Nephron (organoid): ENCODE measurements around the gene FAM13A.

ENCODE experiments used
- H3K27ac Mint-ChIP-seq, 3 experiments: 2 replicates each; pipeline ENCODE4 v1.8.0; 2020; ENCODE audit warnings: mixed read lengths in 3 of 3, mild to moderate bottlenecking in 2 of 3, moderate library complexity in 1 of 3
- H3K27me3 Mint-ChIP-seq: 2 replicates; pipeline ENCODE4 v1.8.0; 2021; ENCODE audit warnings: low read depth, mild to moderate bottlenecking, moderate library complexity, mixed read lengths
- H3K36me3 Mint-ChIP-seq: 2 replicates; pipeline ENCODE4 v1.8.0; 2020; ENCODE audit warnings: low read depth, mixed read lengths
- H3K4me1 Mint-ChIP-seq: 2 replicates; pipeline ENCODE4 v1.8.0; 2020; ENCODE audit warnings: mixed read lengths
- H3K4me3 Mint-ChIP-seq, 3 experiments: 2 replicates each; pipeline ENCODE4 v1.8.0; 2020; ENCODE audit warnings: mild to moderate bottlenecking in 3 of 3, mixed read lengths in 3 of 3, moderate library complexity in 2 of 3
- H3K9me3 Mint-ChIP-seq: 2 replicates; pipeline ENCODE4 v1.8.0; 2020; ENCODE audit warnings: mixed read lengths
- CTCF ChIP-seq, 3 experiments: fragments of 200-600 bp; sonication (generic); IDR thresholded peaks; one replicate each; pipeline ENCODE4 v1.5.0; 2021; ENCODE audit warnings: antibody characterized with exemption in 3 of 3; ENCODE audit not compliant: unreplicated experiment in 3 of 3

FAM13A gene

GRCh38 chr4:88981556-88981955, 75.4 kb downstream of the FAM13A start:
- Mint-ChIP-seq H3K27me3 (no peaks in the 10 kb centered on the region), H3K4me3 (no peak overlapping the region), H3K36me3 (peaks cover 11% of the 10 kb centered on the region), H3K9me3 (no peaks in the 10 kb centered on the region), H3K27ac (no peak overlapping the region), H3K4me1 (no peaks in the 10 kb centered on the region)
- TF ChIP-seq CTCF (IDR thresholded peaks at IDR 0.05; ENCODE audit: unreplicated experiment in 3 of 3), result no peak

GRCh38 chr4:88979276-88979675, 77.7 kb downstream of the FAM13A start:
- H3K36me3 Mint-ChIP-seq, result peaks cover 15% of the 10 kb centered on the region
- no peak for TF ChIP-seq CTCF (IDR thresholded peaks at IDR 0.05; ENCODE audit: unreplicated experiment in 3 of 3)

GRCh38 chr4:88976775-88977035, 80.3 kb downstream of the FAM13A start:
- TF ChIP-seq CTCF (IDR thresholded peaks at IDR 0.05; ENCODE audit: unreplicated experiment in 3 of 3), result no peak
- peaks cover 25% of the 10 kb centered on the region for H3K36me3 Mint-ChIP-seq
- H3K9me3 Mint-ChIP-seq, result peaks cover 9% of the 10 kb centered on the region
- no peak overlapping the region for H3K27ac Mint-ChIP-seq
- H3K27me3 Mint-ChIP-seq, result no peaks in the 10 kb centered on the region
- peaks cover 9% of the 10 kb centered on the region for H3K4me1 Mint-ChIP-seq
- no peak overlapping the region for H3K4me3 Mint-ChIP-seq

More at GRCh38 chr4:88979276-88979675, 77.7 kb downstream of the FAM13A start:
- H3K27ac Mint-ChIP-seq, result no peak overlapping the region
- H3K9me3 Mint-ChIP-seq, result no peaks in the 10 kb centered on the region
- no peaks in the 10 kb centered on the region for H3K27me3 Mint-ChIP-seq
- no peak overlapping the region for H3K4me3 Mint-ChIP-seq
- H3K4me1 Mint-ChIP-seq, result peaks cover 9% of the 10 kb centered on the region

- no peak for TF ChIP-seq CTCF (IDR thresholded peaks at IDR 0.05; ENCODE audit: unreplicated experiment in 3 of 3)
- Mint-ChIP-seq H3K27ac (peak overlapping the region; percentile 71 to 94 (median 84)), H3K36me3 (peaks cover 25% of the 10 kb centered on the region), H3K4me3 (peak overlapping the region in 2 of 3 experiments; percentile 0 to 2), H3K9me3 (peaks cover 9% of the 10 kb centered on the region), H3K27me3 (no peaks in the 10 kb centered on the region), H3K4me1 (peaks cover 9% of the 10 kb centered on the region)
Measured at GRCh38 chr4:88975958-88976774, 80.8 kb downstream of the FAM13A start.

GRCh38 chr4:88971536-88971935, 85.4 kb downstream of the FAM13A start:
- H3K27me3 Mint-ChIP-seq, result no peaks in the 10 kb centered on the region
- peaks cover 25% of the 10 kb centered on the region for H3K36me3 Mint-ChIP-seq
- H3K9me3 Mint-ChIP-seq, result peaks cover 9% of the 10 kb centered on the region
- no peak for TF ChIP-seq CTCF (IDR thresholded peaks at IDR 0.05; ENCODE audit: unreplicated experiment in 3 of 3)
- H3K27ac Mint-ChIP-seq, result no peak overlapping the region
- H3K4me1 Mint-ChIP-seq, result peaks cover 9% of the 10 kb centered on the region
- H3K4me3 Mint-ChIP-seq, result no peak overlapping the region

GRCh38 chr4:88969746-88970145, 87.2 kb downstream of the FAM13A start:
- no peak overlapping the region for H3K4me3 Mint-ChIP-seq
- no peaks in the 10 kb centered on the region for H3K4me1 Mint-ChIP-seq
- H3K27ac Mint-ChIP-seq, result no peak overlapping the region
- H3K9me3 Mint-ChIP-seq, result peaks cover 9% of the 10 kb centered on the region
- TF ChIP-seq CTCF (IDR thresholded peaks at IDR 0.05; ENCODE audit: unreplicated experiment in 3 of 3), result no peak
- H3K36me3 Mint-ChIP-seq, result peaks cover 13% of the 10 kb centered on the region
- H3K27me3 Mint-ChIP-seq, result no peaks in the 10 kb centered on the region
